ENCODE data around the gene MESP2.

Gene MESP2

GRCh38 chr15:89783111-89783860 is 7.2 kb downstream of the MESP2 start:
- no peaks in the 10 kb centered on the region for H3K4me1 ChIP-seq (ENCODE audit: insufficient read depth, low read length, severe bottlenecking)
- H3K36me3 ChIP-seq (ENCODE audit: insufficient read depth, low read length): no peaks in the 10 kb centered on the region; the same call in 1 of the 2 replicates
- no peaks in the 10 kb centered on the region for H4K20me1 ChIP-seq (ENCODE audit: insufficient read depth, low read length)
- TF ChIP-seq, protein P1, sequence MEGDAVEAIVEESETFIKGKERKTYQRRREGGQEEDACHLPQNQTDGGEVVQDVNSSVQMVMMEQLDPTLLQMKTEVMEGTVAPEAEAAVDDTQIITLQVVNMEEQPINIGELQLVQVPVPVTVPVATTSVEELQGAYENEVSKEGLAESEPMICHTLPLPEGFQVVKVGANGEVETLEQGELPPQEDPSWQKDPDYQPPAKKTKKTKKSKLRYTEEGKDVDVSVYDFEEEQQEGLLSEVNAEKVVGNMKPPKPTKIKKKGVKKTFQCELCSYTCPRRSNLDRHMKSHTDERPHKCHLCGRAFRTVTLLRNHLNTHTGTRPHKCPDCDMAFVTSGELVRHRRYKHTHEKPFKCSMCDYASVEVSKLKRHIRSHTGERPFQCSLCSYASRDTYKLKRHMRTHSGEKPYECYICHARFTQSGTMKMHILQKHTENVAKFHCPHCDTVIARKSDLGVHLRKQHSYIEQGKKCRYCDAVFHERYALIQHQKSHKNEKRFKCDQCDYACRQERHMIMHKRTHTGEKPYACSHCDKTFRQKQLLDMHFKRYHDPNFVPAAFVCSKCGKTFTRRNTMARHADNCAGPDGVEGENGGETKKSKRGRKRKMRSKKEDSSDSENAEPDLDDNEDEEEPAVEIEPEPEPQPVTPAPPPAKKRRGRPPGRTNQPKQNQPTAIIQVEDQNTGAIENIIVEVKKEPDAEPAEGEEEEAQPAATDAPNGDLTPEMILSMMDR (IDR thresholded peaks at IDR 0.05; ENCODE audit: low read length): no peak
- TF ChIP-seq EZH2 (IDR thresholded peaks at IDR 0.05; ENCODE audit: borderline replicate concordance, low read length): no peak
- no peaks in the 10 kb centered on the region for H3K9me2 ChIP-seq (ENCODE audit: low read depth, low read length)
- H3K4me3 ChIP-seq (ENCODE audit: low read depth, low read length, poor library complexity, severe bottlenecking): no peak overlapping the region
- H3K9ac ChIP-seq (ENCODE audit: low read length): no peak overlapping the region
- no peaks in the 10 kb centered on the region for H3F3A ChIP-seq (ENCODE audit: insufficient read depth, low read length)
- H3K27ac ChIP-seq (ENCODE audit: low read depth, low read length, poor library complexity, severe bottlenecking): no peak overlapping the region
- H3K4me2 ChIP-seq (ENCODE audit: low read length): no peak overlapping the region
- H3K9me3 ChIP-seq (ENCODE audit: low read length): peaks cover 9% of the 10 kb centered on the region
- H3K79me2 ChIP-seq (ENCODE audit: insufficient read depth, low read length): no peaks in the 10 kb centered on the region
- no peak overlapping the region for H2AFZ ChIP-seq (ENCODE audit: low read length)
- H3K27me3 ChIP-seq (ENCODE audit: insufficient read depth, low read length): peaks cover 6% of the 10 kb centered on the region

- H3K79me2 ChIP-seq (ENCODE audit: insufficient read depth, low read length): no peaks in the 10 kb centered on the region
- H3K27ac ChIP-seq (ENCODE audit: low read depth, low read length, poor library complexity, severe bottlenecking): no peak overlapping the region
- peaks cover 6% of the 10 kb centered on the region for H3K27me3 ChIP-seq (ENCODE audit: insufficient read depth, low read length)
- no peaks in the 10 kb centered on the region for H3K9me2 ChIP-seq (ENCODE audit: low read depth, low read length)
- no peak overlapping the region for H3K4me2 ChIP-seq (ENCODE audit: low read length)
- H3K4me1 ChIP-seq (ENCODE audit: insufficient read depth, low read length, severe bottlenecking): no peaks in the 10 kb centered on the region
- H4K20me1 ChIP-seq (ENCODE audit: insufficient read depth, low read length): no peaks in the 10 kb centered on the region
- H3F3A ChIP-seq (ENCODE audit: insufficient read depth, low read length): no peaks in the 10 kb centered on the region
- no peak overlapping the region for H2AFZ ChIP-seq (ENCODE audit: low read length)
- peaks cover 9% of the 10 kb centered on the region for H3K9me3 ChIP-seq (ENCODE audit: low read length)
- TF ChIP-seq, protein P1 (IDR thresholded peaks at IDR 0.05; ENCODE audit: low read length): no peak
- no peak for TF ChIP-seq EZH2 (IDR thresholded peaks at IDR 0.05; ENCODE audit: borderline replicate concordance, low read length)
- H3K9ac ChIP-seq (ENCODE audit: low read length): no peak overlapping the region
- H3K4me3 ChIP-seq (ENCODE audit: low read depth, low read length, poor library complexity, severe bottlenecking): no peak overlapping the region
- no peaks in the 10 kb centered on the region; the same call in 1 of the 2 replicates for H3K36me3 ChIP-seq (ENCODE audit: insufficient read depth, low read length)
Observed at GRCh38 chr15:89783861-89784685, 7.9 kb downstream of the MESP2 start.

- Histone ChIP-seq H3F3A (ENCODE audit: insufficient read depth, low read length) (no peaks in the 10 kb centered on the region), H3K4me1 (ENCODE audit: insufficient read depth, low read length, severe bottlenecking) (no peaks in the 10 kb centered on the region), H3K79me2 (ENCODE audit: insufficient read depth, low read length) (no peaks in the 10 kb centered on the region), H3K27ac (ENCODE audit: low read depth, low read length, poor library complexity, severe bottlenecking) (no peak overlapping the region), H3K36me3 (ENCODE audit: insufficient read depth, low read length) (no peaks in the 10 kb centered on the region; the same call in 1 of the 2 replicates), H3K9me3 (ENCODE audit: low read length) (peaks cover 9% of the 10 kb centered on the region), H4K20me1 (ENCODE audit: insufficient read depth, low read length) (no peaks in the 10 kb centered on the region), H3K4me2 (ENCODE audit: low read length) (no peak overlapping the region), H3K4me3 (ENCODE audit: low read depth, low read length, poor library complexity, severe bottlenecking) (no peak overlapping the region), H2AFZ (ENCODE audit: low read length) (no peak overlapping the region), H3K9me2 (ENCODE audit: low read depth, low read length) (no peaks in the 10 kb centered on the region), H3K9ac (ENCODE audit: low read length) (no peak overlapping the region), H3K27me3 (ENCODE audit: insufficient read depth, low read length) (peaks cover 6% of the 10 kb centered on the region)
- TF ChIP-seq, protein P1 (IDR thresholded peaks at IDR 0.05; ENCODE audit: low read length): no peak
- TF ChIP-seq EZH2 (IDR thresholded peaks at IDR 0.05; ENCODE audit: borderline replicate concordance, low read length): no peak
Observed at GRCh38 chr15:89784686-89784960, 8.5 kb downstream of the MESP2 start.

Measured in OCI-LY1 (cell line).